ENCODE data around the gene VIM.
"Not testable (repeated sequence)": the region's sequence is repeated elsewhere in the genome, so short reads cannot be mapped to it uniquely, and the experiment has no call there.

The VIM gene

GRCh38 chr10:17233286-17233991, 5.4 kb downstream of the VIM start:
- no peak for FAIRE-seq

- FAIRE-seq = no peak
Measured at GRCh38 chr10:17234431-17234945, 6.4 kb downstream of the VIM start.

GRCh38 chr10:17235136-17235535, 7.1 kb downstream of the VIM start:
- FAIRE-seq = no peak

- FAIRE-seq = peak; percentile 86
Measured at GRCh38 chr10:17236468-17237148, 8.6 kb downstream of the VIM start.

GRCh38 chr10:17237149-17237527, 9.1 kb downstream of the VIM start:
- no peak for FAIRE-seq

- FAIRE-seq = no peak
Measured at GRCh38 chr10:17237915-17238444, 9.9 kb downstream of the VIM start.

- FAIRE-seq = peak; percentile 98
Measured at GRCh38 chr10:17238445-17239291, 10.6 kb downstream of the VIM start.

- FAIRE-seq = no peak
Measured at GRCh38 chr10:17239345-17240085, 11.5 kb downstream of the VIM start.

GRCh38 chr10:17240096-17240495, 12.1 kb downstream of the VIM start:
- no peak for FAIRE-seq

GRCh38 chr10:17240616-17241015, 12.6 kb downstream of the VIM start:
- FAIRE-seq = no peak

GRCh38 chr10:17241611-17242333, 13.7 kb downstream of the VIM start:
- FAIRE-seq = no peak

- FAIRE-seq = no peak
Measured at GRCh38 chr10:17244700-17245365, 16.8 kb downstream of the VIM start.

- FAIRE-seq = no peak
Measured at GRCh38 chr10:17247210-17247609, 19.2 kb downstream of the VIM start.

- FAIRE-seq = no peak
Measured at GRCh38 chr10:17248964-17249363, 20.9 kb downstream of the VIM start.

GRCh38 chr10:17249820-17250219, 21.8 kb downstream of the VIM start:
- peak; percentile 34 for FAIRE-seq

GRCh38 chr10:17250736-17251135, 22.7 kb downstream of the VIM start:
- FAIRE-seq = no peak

GRCh38 chr10:17254543-17255050, 26.6 kb downstream of the VIM start:
- FAIRE-seq = not testable (repeated sequence)

GRCh38 chr10:17255512-17255911, 27.5 kb downstream of the VIM start:
- no peak for FAIRE-seq

GRCh38 chr10:17256051-17256450, 28.0 kb downstream of the VIM start:
- no peak for FAIRE-seq

- no peak for FAIRE-seq
Measured at GRCh38 chr10:17256627-17257026, 28.6 kb downstream of the VIM start.

Data from G401.6 (cell line).